A549 (cell line): Measurements from ENCODE around the gene C1QTNF2. TPM values are rescaled to one million over a fixed set of nuclear protein-coding genes. Genes with fewer than 3 reads are reported as not detected.
A peak's percentile ranks its signal among the peaks of the same experiment; 100 is the strongest.

Source experiments
- ATAC-seq, 2 experiments: fragments of 200-7000 bp in 1 of 2; fragments of >200 bp in 1 of 2; cut with Nextera tagmentation in 1 of 2; cut with Tn5 transposase in 1 of 2; 3 replicates each; pipeline versions ENCODE4 v1.8.0 to v1.9.1; 2018 to 2020; ENCODE audit warnings: mild to moderate bottlenecking in 1 of 2, moderate library complexity in 1 of 2
- CTCF ChIA-PET: fragments of 300-600 bp; sonication (Branson Sonifier 250); formaldehyde crosslinking; extraction: SDS; loops from one replicate; lab custom pipeline; 2021; ENCODE audit warnings: antibody characterized with exemption, inconsistent platforms; lab: Yijun Ruan, JAX
- POLR2A ChIA-PET: fragments of 350-600 bp; formaldehyde crosslinking; extraction: SDS; loops from one replicate; lab custom pipeline; 2021; ENCODE audit warnings: antibody characterized with exemption, inconsistent platforms; lab: Yijun Ruan, JAX
- DNase-seq, 2 experiments: peaks; one replicate each; pipeline versions ENCODE4 v3.0.0 to v3.0.0-alpha.2; 2011 to 2016; ENCODE audit warnings: low read depth in 1 of 2, low spot score in 1 of 2
- FAIRE-seq: peaks from 2 replicates; lab custom pipeline; 2011; peaks lifted over from hg19 to GRCh38; lab: Jason Lieb, UNC
- H3K27ac ChIP-seq, 2 experiments: fragments of >200 bp; sonication (Bioruptor Twin); formaldehyde crosslinking; 3 replicates each; pipeline ENCODE4 v1.5.1; 2016 to 2017
- H3K4me1 ChIP-seq: fragments of >200 bp; sonication (Bioruptor Twin); formaldehyde crosslinking; 3 replicates; pipeline ENCODE4 v1.6.1; 2016
- H3K4me2 ChIP-seq: fragments of >200 bp; sonication (Bioruptor Twin); formaldehyde crosslinking; 3 replicates; pipeline ENCODE4 v1.6.1; 2016
- H3K4me3 ChIP-seq: fragments of >200 bp; sonication (Bioruptor Twin); formaldehyde crosslinking; 3 replicates; pipeline ENCODE4 v1.5.1; 2016
- H3K9me3 ChIP-seq: fragments of >200 bp; sonication (Bioruptor Twin); formaldehyde crosslinking; 3 replicates; pipeline ENCODE4 v1.6.1; 2016
- BCL3 ChIP-seq: fragments of >200 bp; sonication (Bioruptor Twin); formaldehyde crosslinking; IDR thresholded peaks from 3 replicates; pipeline ENCODE4 v1.6.1; 2016
- BHLHE40 ChIP-seq: IDR thresholded peaks from 2 replicates; pipeline ENCODE4 v1.6.1; 2012; ENCODE audit warnings: low read depth, low read length, inconsistent platforms
- CBX8 ChIP-seq: fragments of 200-600 bp; sonication (generic); IDR thresholded peaks from 2 replicates; pipeline ENCODE4 v1.6.1; 2016
- CEBPB ChIP-seq, 2 experiments: fragments of >200 bp in 1 of 2; sonication (Bioruptor Twin) in 1 of 2; formaldehyde crosslinking in 1 of 2; IDR thresholded peaks; 2 replicates each; pipeline ENCODE4 v1.6.1; 2012 to 2016
- CHD2 ChIP-seq: fragments of 150-350 bp; IDR thresholded peaks from 2 replicates; pipeline ENCODE4 v1.6.1; 2014; ENCODE audit warnings: low read length; ENCODE audit not compliant: partially characterized antibody
- CHD4 ChIP-seq: fragments of 200-600 bp; sonication (generic); IDR thresholded peaks from 2 replicates; pipeline ENCODE4 v1.6.1; 2016; ENCODE audit warnings: antibody characterized with exemption, mild to moderate bottlenecking, borderline replicate concordance
- EHF ChIP-seq: fragments of 250-450 bp; sonication (Bioruptor Pico); IDR thresholded peaks from 2 replicates; pipeline ENCODE4 v1.5.0; 2020; ENCODE audit warnings: mild to moderate bottlenecking
- EHMT2 ChIP-seq: fragments of 200-600 bp; sonication (generic); IDR thresholded peaks from 2 replicates; pipeline ENCODE4 v1.6.1; 2016; ENCODE audit warnings: antibody characterized with exemption, low read depth, mild to moderate bottlenecking, moderate library complexity
- ELK1 ChIP-seq: fragments of 150-350 bp; IDR thresholded peaks from 2 replicates; pipeline ENCODE4 v1.6.1; 2014; ENCODE audit warnings: low read depth, mild to moderate bottlenecking, low read length
- ESRRA ChIP-seq: fragments of 150-350 bp; IDR thresholded peaks from 2 replicates; pipeline ENCODE4 v1.6.1; 2014; ENCODE audit warnings: mild to moderate bottlenecking, low read length, borderline replicate concordance
- HES2 ChIP-seq: fragments of >200 bp; sonication (Bioruptor Twin); formaldehyde crosslinking; IDR thresholded peaks from 2 replicates; pipeline ENCODE4 v1.6.1; 2016
- HOXB13 ChIP-seq: fragments of 250-450 bp; sonication (Bioruptor Pico); IDR thresholded peaks from 2 replicates; pipeline ENCODE4 v1.5.0; 2020; ENCODE audit warnings: low read depth, mild to moderate bottlenecking, moderate library complexity
- JUN ChIP-seq, 2 experiments: fragments of >200 bp; sonication (Bioruptor Twin); formaldehyde crosslinking; IDR thresholded peaks; 2 replicates in 1 of 2; 3 replicates in 1 of 2; pipeline ENCODE4 v1.6.1; 2016 to 2017
- JUNB ChIP-seq: fragments of >200 bp; sonication (Bioruptor Twin); formaldehyde crosslinking; IDR thresholded peaks from 2 replicates; pipeline ENCODE4 v1.6.1; 2016
- KDM1A ChIP-seq: fragments of 200-600 bp; sonication (generic); IDR thresholded peaks from 2 replicates; pipeline ENCODE4 v1.6.1; 2016; ENCODE audit warnings: low read depth, mild to moderate bottlenecking
- MAFK ChIP-seq: fragments of 450-650 bp; IDR thresholded peaks from 2 replicates; pipeline ENCODE4 v1.6.1; 2014; ENCODE audit not compliant: partially characterized antibody
- MAZ ChIP-seq: fragments of 150-350 bp; IDR thresholded peaks from 2 replicates; pipeline ENCODE4 v1.6.1; 2014; ENCODE audit warnings: antibody characterized with exemption, low read depth, low read length, borderline replicate concordance
- NFE2L2 ChIP-seq: fragments of 150-350 bp; conservative IDR thresholded peaks from 2 replicates; pipeline ENCODE4 v1.6.1; 2014; ENCODE audit warnings: low read length
- NPAS2 ChIP-seq: fragments of 250-450 bp; sonication (Bioruptor Pico); IDR thresholded peaks from 2 replicates; pipeline ENCODE4 v1.8.0; 2022; ENCODE audit warnings: mild to moderate bottlenecking, moderate library complexity, borderline replicate concordance
- NR3C1 ChIP-seq: fragments of >200 bp; sonication (Bioruptor Twin); formaldehyde crosslinking; IDR thresholded peaks from 3 replicates; pipeline ENCODE4 v1.6.1; 2017
- PHF8 ChIP-seq: fragments of 200-600 bp; sonication (generic); IDR thresholded peaks from 2 replicates; pipeline ENCODE4 v1.6.1; 2016; ENCODE audit warnings: low read depth, mild to moderate bottlenecking, antibody characterized with exemption, moderate library complexity, borderline replicate concordance
- POLR2A ChIP-seq: IDR thresholded peaks from 2 replicates; pipeline ENCODE4 v1.6.1; 2012; ENCODE audit warnings: mild to moderate bottlenecking, low read length
- RAD21 ChIP-seq, 2 experiments: fragments of >200 bp in 1 of 2; sonication (Bioruptor Twin) in 1 of 2; formaldehyde crosslinking in 1 of 2; IDR thresholded peaks in 1 of 2; conservative IDR thresholded peaks in 1 of 2; 2 replicates in 1 of 2; 3 replicates in 1 of 2; pipeline ENCODE4 v1.6.1; 2012 to 2018; ENCODE audit warnings: inconsistent platforms in 1 of 2
- RARB ChIP-seq: fragments of 250-450 bp; sonication (Bioruptor Pico); IDR thresholded peaks from 2 replicates; pipeline ENCODE4 v1.8.0; 2021; ENCODE audit warnings: mild to moderate bottlenecking, moderate library complexity
- RCOR1 ChIP-seq: fragments of 150-350 bp; IDR thresholded peaks from 2 replicates; pipeline ENCODE4 v1.6.1; 2014; ENCODE audit warnings: antibody characterized with exemption, low read length, low read depth
- SMC3 ChIP-seq: fragments of >200 bp; sonication (Bioruptor Twin); formaldehyde crosslinking; IDR thresholded peaks from 3 replicates; pipeline ENCODE4 v1.6.1; 2018; ENCODE audit warnings: inconsistent platforms
- TFCP2L1 ChIP-seq: fragments of 250-450 bp; sonication (Bioruptor Pico); IDR thresholded peaks from 2 replicates; pipeline ENCODE4 v1.5.0; 2021; ENCODE audit warnings: mild to moderate bottlenecking
- ZC3H11A ChIP-seq: fragments of 450-650 bp; IDR thresholded peaks from 2 replicates; pipeline ENCODE4 v1.6.1; 2014; ENCODE audit warnings: antibody characterized with exemption, mild to moderate bottlenecking
- ZFP36 ChIP-seq: fragments of 450-650 bp; IDR thresholded peaks from 2 replicates; pipeline ENCODE4 v1.6.1; 2014; ENCODE audit warnings: borderline replicate concordance; ENCODE audit not compliant: partially characterized antibody
- ZNF302 ChIP-seq: fragments of 250-450 bp; sonication (Bioruptor Pico); IDR thresholded peaks from 2 replicates; pipeline ENCODE4 v1.9.0; 2021; ENCODE audit warnings: inconsistent platforms, mild to moderate bottlenecking, moderate library complexity
- WGBS: methylation state at CpG from one replicate; pipeline ENCODE4 v1.1.6; 2017; ENCODE audit errors: missing lambda C conversion rate; 5-methylcytosine and 5-hydroxymethylcytosine counted together
- polyA plus RNA-seq, 4 experiments: library from polyadenylated mRNA; depleted of rRNA in 3 of 4; stranded (reverse); fragments of >200 nt; fragmentation: RNase III in 1 of 4; extraction: RNeasy Plus Mini Kit Qiagen cat#74134 plus additional on column Dnase treatment in 1 of 4; gene quantifications; 2 replicates in 3 of 4; 3 replicates in 1 of 4; pipeline ENCODE4 v1.2.3, GENCODE V29; 2011 to 2017
- TF ChIP-seq, protein P1 (sequence below): IDR thresholded peaks from 2 replicates; pipeline ENCODE4 v1.6.1; 2012

C1QTNF2 gene
- polyA plus RNA-seq, 2 of the 4 experiments (the other 2 are of a cell fraction): 0.04 to 0.06 TPM

GRCh38 chr5:160312134-160312959 lies 58.1 kb downstream of the C1QTNF2 start, which contains the start of gene CCNJL:
Gene CCNJL, minus strand, starts transcription at chr5:160312564. Its CDS starts 641 bp downstream, at chr5:160311923.
- ChIA-PET CTCF (interaction anchor here (0.6 to 1.9 kb wide), 9 partner anchors 21 to 114 kb away, joined by 3 to 9 read pairs (median 4); no protein-coding TSS in a partner anchor), POLR2A (interaction anchor here (0.6 to 2.3 kb wide), 7 partner anchors 11 to 533 kb away, joined by 3 to 15 read pairs (median 4); no protein-coding TSS in a partner anchor)
- under 1% methylated on average over 44 of the region's 84 CpGs for WGBS
- Histone ChIP-seq H3K4me3 (peak within 1 kb of the TSS; percentile 80), H3K27ac (peak within 1 kb of the TSS; percentile 89 to 91), H3K4me2 (peak within 1 kb of the TSS; percentile 84), H3K9me3 (no peaks in the 10 kb centered on the region), H3K4me1 (peaks cover 46% of the 10 kb centered on the region)
- TF ChIP-seq RARB (CRISPR knock-in tag) (no peak), HOXB13 (CRISPR knock-in tag) (no peak), ZC3H11A (no peak), JUNB (no peak), SMC3 (no peak), CBX8 (no peak), BCL3 (peak; percentile 58; the same call in 1 of the 3 replicates), CHD2 (no peak), TFCP2L1 (CRISPR knock-in tag) (no peak), ZNF302 (CRISPR knock-in tag) (no peak), CEBPB (IDR thresholded peaks at IDR 0.05) (no peak), RAD21 (conservative IDR thresholded peaks at IDR 0.05 in 1 of 2, IDR thresholded peaks at IDR 0.05 in 1 of 2) (no peak), CHD4 (no peak), MAZ (0 out of 2 replicates have a peak, but pooled peaks have one; percentile 37), NR3C1 (no peak), ELK1 (no peak), EHF (CRISPR knock-in tag) (no peak), PHF8 (0 out of 2 replicates have a peak, but pooled peaks have one; percentile 36), ZFP36 (no peak), NPAS2 (CRISPR knock-in tag) (no peak), POLR2A (peak; percentile 57), HES2 (no peak), JUN (IDR thresholded peaks at IDR 0.05) (peak; percentile 55 to 58; a peak in 4 of 5 replicates), BHLHE40 (no peak), MAFK (no peak), ESRRA (no peak), RCOR1 (no peak), EHMT2 (no peak), NFE2L2 (no peak), KDM1A (no peak)
- TF ChIP-seq, protein P1, sequence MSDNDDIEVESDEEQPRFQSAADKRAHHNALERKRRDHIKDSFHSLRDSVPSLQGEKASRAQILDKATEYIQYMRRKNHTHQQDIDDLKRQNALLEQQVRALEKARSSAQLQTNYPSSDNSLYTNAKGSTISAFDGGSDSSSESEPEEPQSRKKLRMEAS: no peak; the same call in 1 of the 2 replicates
- DNase-seq: peak; percentile 62 to 86
- no peak for FAIRE-seq
- peak; percentile 69 to 77 for ATAC-seq
